Hematopoietic multipotent progenitor cell treated with erythropoietin and hydrocortisone succinate and interleukin-3 and kit ligand, for 4 days (in vitro differentiated cells): ENCODE data around the gene ROR1.

Experiments used
- DNase-seq: peaks from one replicate; pipeline ENCODE4 v3.0.0-alpha.2; 2015

The ROR1 gene

GRCh38 chr1:63983391-63984256 lies 209.8 kb downstream of the ROR1 start:
- peak; percentile 23 for DNase-seq

- no peak for DNase-seq
These were observed 210.6 kb downstream of the ROR1 start for GRCh38 chr1:63984257-63984929.

- no peak for DNase-seq
These were observed 211.1 kb downstream of the ROR1 start for GRCh38 chr1:63984930-63985290.

GRCh38 chr1:63987014-63987627 lies 213.3 kb downstream of the ROR1 start:
- no peak for DNase-seq

DNA sequence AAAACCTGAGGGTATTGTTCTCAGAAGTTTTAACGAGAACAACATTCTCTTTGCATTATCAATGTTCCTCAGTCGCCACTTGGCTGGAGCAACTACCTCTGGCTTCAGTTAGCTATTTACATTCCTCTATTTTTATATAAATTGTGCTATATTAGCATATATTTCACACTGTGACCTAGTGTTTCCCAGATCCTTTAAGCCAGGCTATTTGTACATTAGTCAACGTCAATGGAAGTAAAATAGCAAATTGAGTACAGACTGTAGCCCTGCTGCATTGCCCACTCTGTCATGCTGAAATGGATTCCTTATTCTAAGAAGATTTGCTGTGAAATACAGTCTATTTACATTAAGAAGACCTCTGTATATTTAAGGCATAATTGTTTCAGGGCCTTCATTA lies 213.8 kb downstream of the ROR1 start:
- DNase-seq: no peak

DNA sequence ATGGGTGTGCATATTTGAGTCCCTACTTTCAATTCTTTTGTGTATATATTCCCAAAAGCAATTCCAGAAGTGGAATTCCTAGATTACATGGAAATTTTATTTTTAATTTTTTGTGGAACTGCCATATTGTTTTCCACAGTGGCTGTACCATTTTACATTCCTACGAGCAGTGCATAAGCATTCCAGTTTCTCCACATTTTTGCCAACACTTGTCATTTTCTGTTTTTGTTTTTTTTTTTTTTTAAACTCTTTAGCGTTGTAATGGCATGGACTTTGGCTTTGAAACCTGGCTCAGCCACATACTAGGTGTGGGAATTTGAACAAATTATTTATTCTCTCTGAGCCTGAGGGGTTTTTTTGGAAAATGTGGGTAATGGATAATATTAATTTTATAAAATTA lies 215.1 kb downstream of the ROR1 start:
- no peak for DNase-seq

- DNase-seq: no peak
These were observed 217.9 kb downstream of the ROR1 start for GRCh38 chr1:63991685-63992084.

GRCh38 chr1:64000021-64000420 lies 226.2 kb downstream of the ROR1 start:
- DNase-seq: no peak

DNA sequence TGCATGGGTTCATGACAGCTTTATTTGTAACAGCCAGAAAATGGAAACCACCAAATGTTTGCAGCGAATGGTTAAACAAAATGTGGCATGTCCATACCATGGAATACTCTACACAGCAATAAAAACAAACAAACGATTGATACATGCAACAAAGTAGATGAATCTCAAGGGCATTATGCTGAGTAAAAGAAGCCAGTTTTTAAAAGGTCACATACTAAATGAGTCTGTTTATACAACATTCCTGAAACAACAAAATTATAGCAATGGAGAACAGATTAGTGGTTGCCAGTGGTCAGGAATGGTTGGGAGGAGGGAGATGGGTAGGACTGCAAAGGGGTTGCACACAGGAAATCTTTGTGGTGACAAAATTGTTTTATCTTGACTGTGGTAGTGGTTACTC lies 227.2 kb downstream of the ROR1 start:
- DNase-seq: peak; percentile 7

- no peak for DNase-seq
These were observed 230.7 kb downstream of the ROR1 start for GRCh38 chr1:64004451-64005025.

- no peak for DNase-seq
These were observed 232.0 kb downstream of the ROR1 start for GRCh38 chr1:64005801-64006200.

DNA sequence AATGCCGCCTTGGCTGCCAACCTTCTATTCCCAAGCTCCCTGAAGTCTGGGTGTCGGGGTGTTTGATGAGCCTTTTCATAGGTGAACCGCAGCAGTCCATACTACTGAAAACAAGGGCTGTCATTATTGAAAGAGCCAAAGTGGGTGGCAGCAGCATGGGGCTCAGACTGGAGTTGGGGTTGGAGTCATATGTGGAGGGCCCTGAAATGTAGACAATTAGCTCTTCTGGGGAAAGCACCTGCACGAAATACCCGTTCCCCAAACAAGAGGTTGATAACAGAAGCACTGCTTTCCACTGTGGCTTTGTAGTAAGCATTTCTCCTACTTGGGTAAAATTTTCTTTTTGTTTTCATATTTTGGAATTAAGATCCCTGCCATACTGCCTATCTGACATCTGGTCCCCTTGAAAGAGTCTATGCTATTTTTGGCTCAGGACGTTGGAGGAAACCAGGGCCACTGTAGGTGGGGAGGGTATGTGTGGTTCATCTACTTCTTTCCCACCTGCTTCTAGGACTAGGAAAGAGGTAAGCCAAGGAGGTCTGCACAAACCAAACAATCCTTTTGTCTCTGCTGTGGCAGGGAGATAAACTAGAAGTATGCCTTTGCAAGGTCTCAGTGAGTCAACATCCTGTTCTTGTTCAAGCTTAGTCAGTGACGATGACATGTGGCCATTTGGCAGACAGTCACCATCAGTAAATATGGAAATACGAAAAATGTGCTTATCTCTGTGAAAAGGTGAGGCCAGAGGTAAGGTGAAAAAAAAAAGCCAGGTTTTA lies 232.6 kb downstream of the ROR1 start:
- DNase-seq: peak; percentile 68

DNA sequence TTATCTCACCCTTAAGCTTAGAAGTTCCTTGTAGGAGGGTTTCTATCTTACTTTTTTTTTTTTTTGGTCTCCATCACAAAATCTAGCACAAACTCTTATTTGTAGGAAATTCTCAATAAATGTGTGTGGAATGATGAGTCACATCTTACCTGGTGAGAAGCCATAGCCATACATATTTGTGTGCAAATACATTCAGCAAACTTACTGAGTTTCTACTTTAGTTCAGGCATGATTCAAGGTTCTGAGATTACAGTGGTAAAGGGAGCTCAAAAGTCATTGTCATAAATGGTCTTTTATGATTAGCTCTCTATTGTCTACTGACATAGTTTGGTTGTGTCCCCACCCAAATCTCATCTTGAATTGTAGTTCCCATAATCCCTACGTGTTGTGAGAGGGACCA lies 236.5 kb downstream of the ROR1 start:
- no peak for DNase-seq

DNA sequence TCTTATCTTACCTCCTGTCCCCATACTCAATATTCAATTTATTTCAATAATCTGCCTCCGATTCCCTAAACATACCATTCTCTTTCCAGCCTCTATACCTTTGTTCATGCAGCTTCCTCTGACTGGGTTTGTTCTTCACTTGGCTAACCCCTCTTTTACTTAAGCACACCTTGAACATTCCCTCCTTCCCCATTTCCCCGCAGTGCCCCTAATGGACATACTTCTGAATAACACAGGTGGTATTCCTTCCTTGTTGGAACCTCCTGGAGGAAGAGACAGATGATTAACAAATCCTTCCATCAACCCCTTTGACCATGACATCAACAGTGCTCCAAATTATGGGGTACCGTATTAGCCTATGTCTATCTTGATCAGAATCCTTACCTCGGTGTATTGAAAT lies 239.6 kb downstream of the ROR1 start:
- DNase-seq: no peak

GRCh38 chr1:64019818-64020217 lies 246.0 kb downstream of the ROR1 start:
- peak; percentile 51 for DNase-seq

DNA sequence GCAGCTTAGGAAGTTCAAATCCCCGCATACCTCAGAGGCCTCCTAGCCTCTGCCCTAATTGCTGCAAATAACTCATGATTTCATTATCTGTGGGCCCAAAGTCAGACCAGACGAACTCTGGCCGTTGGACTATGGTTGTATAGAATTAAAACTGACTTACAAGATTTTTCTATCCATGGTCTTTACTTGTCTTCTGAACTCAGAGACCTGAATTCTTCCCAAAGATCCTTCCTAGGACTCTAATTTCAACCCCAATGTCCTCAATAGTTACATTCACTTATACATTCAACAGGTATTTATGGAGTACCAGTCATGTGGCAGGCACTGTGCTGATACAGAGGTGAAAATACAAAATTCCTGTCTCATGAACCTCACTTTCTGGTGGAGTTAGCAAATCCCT lies 247.2 kb downstream of the ROR1 start:
- DNase-seq: no peak

DNA sequence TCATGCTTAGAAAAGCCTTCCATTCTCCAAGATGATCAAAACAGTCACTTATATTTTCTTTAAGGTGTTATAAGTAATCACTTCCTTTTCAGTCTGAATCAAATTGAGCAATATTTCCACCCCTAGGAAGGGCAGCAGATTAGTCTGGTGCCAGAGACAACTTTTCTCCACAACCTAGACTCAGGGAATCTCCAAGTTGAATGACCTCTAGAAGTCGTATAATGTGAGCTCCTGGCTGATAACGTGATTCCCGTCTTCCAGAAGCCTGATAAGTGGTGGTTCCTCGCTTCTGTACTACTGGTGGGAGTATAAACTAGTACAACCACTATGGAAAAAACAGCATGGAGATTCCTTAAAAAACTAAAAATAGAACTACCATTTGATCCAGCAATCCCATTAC lies 251.2 kb downstream of the ROR1 start:
- no peak for DNase-seq

- no peak for DNase-seq
These were observed 255.2 kb downstream of the ROR1 start for GRCh38 chr1:64029037-64029436.

DNA sequence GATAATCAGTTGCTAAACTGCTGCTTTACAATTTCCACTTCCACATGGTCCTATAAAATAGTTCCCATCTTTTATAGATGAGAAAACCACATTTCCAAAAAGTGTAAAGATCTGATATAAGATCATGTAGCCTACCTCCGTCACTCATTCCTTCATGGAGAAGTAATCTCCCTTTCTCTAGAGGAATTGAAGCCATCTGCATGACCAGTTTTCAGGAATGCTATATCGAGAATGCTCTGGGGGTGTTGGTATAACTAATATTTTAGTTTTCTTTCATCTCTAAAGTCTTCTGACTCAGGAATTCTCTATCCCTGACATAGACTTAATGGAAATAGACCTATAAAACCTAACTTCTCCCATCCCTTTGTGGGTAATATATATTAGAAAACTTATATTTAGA lies 256.6 kb downstream of the ROR1 start:
- DNase-seq: no peak

GRCh38 chr1:64031236-64031635 lies 257.4 kb downstream of the ROR1 start:
- no peak for DNase-seq

DNA sequence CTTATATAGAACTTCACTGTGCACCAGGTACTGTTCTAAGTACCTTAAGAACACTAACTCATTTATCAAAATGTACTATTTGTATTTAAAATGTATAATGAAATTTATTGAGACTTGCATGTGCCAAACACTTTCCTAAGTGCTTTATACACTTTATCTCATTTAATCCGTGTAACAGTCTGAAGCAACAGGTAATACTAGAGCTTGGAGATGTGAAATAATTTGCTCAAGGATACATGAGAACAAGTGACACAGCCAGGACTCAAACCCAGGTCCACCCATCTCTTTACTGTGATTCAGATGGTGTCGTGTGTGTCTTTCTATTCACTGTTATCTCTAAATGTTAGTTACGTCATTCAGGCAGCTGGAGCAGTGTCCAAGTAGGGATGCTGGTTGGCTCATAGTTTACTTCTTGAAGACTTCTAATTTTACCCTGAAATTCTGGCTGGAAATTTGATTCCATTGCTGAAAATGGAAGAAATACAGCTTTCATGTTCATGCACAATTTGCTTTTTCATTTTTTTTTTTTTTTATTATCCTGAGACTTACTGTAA lies 259.9 kb downstream of the ROR1 start:
- no peak for DNase-seq

- no peak for DNase-seq
These were observed 262.7 kb downstream of the ROR1 start for GRCh38 chr1:64036549-64036948.

DNA sequence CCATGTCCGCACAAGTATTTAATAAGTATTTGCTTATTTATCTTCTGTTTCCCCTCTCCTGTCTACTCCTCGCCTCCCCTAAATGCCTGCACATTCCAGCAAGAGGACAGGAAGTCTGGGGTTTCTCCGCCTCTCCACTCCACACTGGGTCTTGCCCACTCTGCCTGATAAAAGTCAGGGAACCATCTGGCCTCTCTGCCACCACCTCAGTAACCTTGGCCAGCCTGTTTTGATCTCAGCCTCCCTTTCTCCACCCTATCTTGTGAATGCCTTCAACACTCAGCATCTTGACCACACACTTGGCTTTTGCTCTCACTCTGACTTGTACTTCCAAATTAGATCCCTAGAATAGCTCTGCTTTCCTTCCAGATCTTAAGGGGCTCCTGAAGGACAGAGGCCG lies 264.3 kb downstream of the ROR1 start:
- DNase-seq: no peak
